ENCODE measurements around the gene WDR64. TPM values are rescaled to one million over a fixed set of nuclear protein-coding genes. Genes with fewer than 3 reads are reported as not detected.

The WDR64 gene
- total RNA-seq, 6 experiments from 2014 or later, result not detected

GRCh38 chr1:241631674-241632073, 20.4 kb upstream of the WDR64 start:
- no peak for TF ChIP-seq CTCF (IDR thresholded peaks at IDR 0.05)
- Mint-ChIP-seq H3K36me3 (ENCODE audit: low read depth) (peaks cover 14% of the 10 kb centered on the region; the same call in 1 of the 2 replicates), H3K4me1 (ENCODE audit: low read depth) (peaks cover 27% of the 10 kb centered on the region), H3K9me3 (no peaks in the 10 kb centered on the region), H3K4me3 (peak overlapping the region; percentile 51; the same call in 1 of the 2 replicates), H3K27me3 (ENCODE audit: insufficient read depth) (no peaks in the 10 kb centered on the region; the same call in 1 of the 2 replicates), H3K27ac (no peak overlapping the region)
- no peak for DNase-seq

GRCh38 chr1:241632987-241633386, 19.1 kb upstream of the WDR64 start:
- H3K9me3 Mint-ChIP-seq, result no peaks in the 10 kb centered on the region
- H3K27ac Mint-ChIP-seq, result no peak overlapping the region
- TF ChIP-seq CTCF (IDR thresholded peaks at IDR 0.05), result no peak
- no peak overlapping the region for H3K4me3 Mint-ChIP-seq
- DNase-seq, result no peak
- H3K36me3 Mint-ChIP-seq (ENCODE audit: low read depth), result peaks cover 14% of the 10 kb centered on the region; the same call in 1 of the 2 replicates
- H3K27me3 Mint-ChIP-seq (ENCODE audit: insufficient read depth), result no peaks in the 10 kb centered on the region; the same call in 1 of the 2 replicates
- peaks cover 31% of the 10 kb centered on the region for H3K4me1 Mint-ChIP-seq (ENCODE audit: low read depth)

GRCh38 chr1:241635556-241636152, 16.4 kb upstream of the WDR64 start:
- no peak overlapping the region for H3K4me3 Mint-ChIP-seq
- H3K27ac Mint-ChIP-seq, result no peak overlapping the region
- TF ChIP-seq CTCF (IDR thresholded peaks at IDR 0.05), result no peak
- H3K9me3 Mint-ChIP-seq, result no peaks in the 10 kb centered on the region
- peaks cover 41% of the 10 kb centered on the region for H3K4me1 Mint-ChIP-seq (ENCODE audit: low read depth)
- H3K36me3 Mint-ChIP-seq (ENCODE audit: low read depth), result peaks cover 14% of the 10 kb centered on the region; the same call in 1 of the 2 replicates
- DNase-seq, result no peak
- no peaks in the 10 kb centered on the region; the same call in 1 of the 2 replicates for H3K27me3 Mint-ChIP-seq (ENCODE audit: insufficient read depth)

DNA sequence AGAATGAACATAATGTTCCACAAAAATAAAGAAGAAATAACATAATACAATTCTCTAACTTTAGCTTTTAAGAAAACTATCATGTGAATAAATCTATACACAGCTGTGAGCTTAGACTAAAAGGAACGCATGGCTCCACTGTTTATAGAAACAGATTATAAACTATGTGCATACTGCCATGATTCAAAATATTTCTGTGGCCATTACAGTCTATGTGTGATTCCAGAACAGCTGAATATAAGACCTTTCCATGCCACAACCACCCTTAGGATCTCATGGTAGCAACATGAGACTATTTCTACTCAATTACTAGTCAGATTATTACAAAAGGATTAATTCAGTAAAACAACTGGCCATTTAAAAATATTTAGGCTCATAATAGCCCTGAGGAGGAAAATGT, 15.8 kb upstream of the WDR64 start:
- H3K36me3 Mint-ChIP-seq (ENCODE audit: low read depth), result peaks cover 14% of the 10 kb centered on the region; the same call in 1 of the 2 replicates

GRCh38 chr1:241637046-241637590, 15.0 kb upstream of the WDR64 start:
- no peak for DNase-seq
- peak overlapping the region; percentile 41; the same call in 1 of the 2 replicates for H3K27ac Mint-ChIP-seq
- H3K27me3 Mint-ChIP-seq (ENCODE audit: insufficient read depth), result no peaks in the 10 kb centered on the region; the same call in 1 of the 2 replicates
- peaks cover 16% of the 10 kb centered on the region; the same call in 1 of the 2 replicates for H3K36me3 Mint-ChIP-seq (ENCODE audit: low read depth)
- peak overlapping the region; percentile 86 for H3K4me3 Mint-ChIP-seq
- 0 out of 2 replicates have a peak, but pooled peaks cover 4% of the 10 kb centered on the region for H3K9me3 Mint-ChIP-seq
- H3K4me1 Mint-ChIP-seq (ENCODE audit: low read depth), result peaks cover 49% of the 10 kb centered on the region
- TF ChIP-seq CTCF (IDR thresholded peaks at IDR 0.05), result no peak

More for the DNA sequence above, 15.8 kb upstream of the WDR64 start:
- no peak for DNase-seq
- Mint-ChIP-seq H3K27ac (no peak overlapping the region), H3K9me3 (no peaks in the 10 kb centered on the region), H3K4me1 (ENCODE audit: low read depth) (peaks cover 48% of the 10 kb centered on the region), H3K4me3 (no peak overlapping the region), H3K27me3 (ENCODE audit: insufficient read depth) (no peaks in the 10 kb centered on the region; the same call in 1 of the 2 replicates)
- no peak for TF ChIP-seq CTCF (IDR thresholded peaks at IDR 0.05)

All from HFFc6 (cell line).